ENCODE results near the gene CORO2A.
"Not testable (repeated sequence)": the region's sequence is repeated elsewhere in the genome, so short reads cannot be mapped to it uniquely, and the experiment has no call there.

The CORO2A gene

DNA sequence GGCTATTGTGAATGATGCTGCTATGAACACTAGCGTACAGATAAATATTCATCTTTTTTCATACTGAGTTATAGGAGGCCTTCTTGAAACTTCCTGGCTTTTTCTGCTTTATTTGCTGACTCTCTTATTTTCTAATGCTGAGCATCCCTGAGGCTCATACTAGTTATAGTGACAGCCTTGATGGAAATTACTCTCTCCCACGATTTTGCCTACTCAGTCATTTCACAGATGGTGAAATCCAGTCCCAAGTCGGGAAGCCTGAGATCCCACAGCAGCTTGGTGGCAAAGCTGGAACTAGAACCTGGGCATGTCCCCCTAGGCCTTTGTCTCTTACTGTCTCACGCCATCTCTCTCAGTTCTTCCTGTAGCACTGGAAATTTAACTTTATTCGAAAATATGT is 113.5 kb downstream of the CORO2A start:
- WGBS, result 92% methylated on average over 3 of the region's 5 CpGs
- Histone ChIP-seq H3K27ac (ENCODE audit: low read depth, low read length) (no peak overlapping the region), H3K4me3 (ENCODE audit: low read length) (no peak overlapping the region), H3K36me3 (ENCODE audit: insufficient read depth, low read length) (peaks cover 48% of the 10 kb centered on the region), H3K4me1 (ENCODE audit: insufficient read depth, low read length) (peaks cover 12% of the 10 kb centered on the region; the same call in 1 of the 2 replicates), H3K9ac (ENCODE audit: low read depth, low read length) (no peak overlapping the region), H3K27me3 (ENCODE audit: insufficient read depth, low read length) (no peaks in the 10 kb centered on the region), H3K9me3 (ENCODE audit: insufficient read depth, low read depth, low read length) (no peaks in the 10 kb centered on the region)

DNA sequence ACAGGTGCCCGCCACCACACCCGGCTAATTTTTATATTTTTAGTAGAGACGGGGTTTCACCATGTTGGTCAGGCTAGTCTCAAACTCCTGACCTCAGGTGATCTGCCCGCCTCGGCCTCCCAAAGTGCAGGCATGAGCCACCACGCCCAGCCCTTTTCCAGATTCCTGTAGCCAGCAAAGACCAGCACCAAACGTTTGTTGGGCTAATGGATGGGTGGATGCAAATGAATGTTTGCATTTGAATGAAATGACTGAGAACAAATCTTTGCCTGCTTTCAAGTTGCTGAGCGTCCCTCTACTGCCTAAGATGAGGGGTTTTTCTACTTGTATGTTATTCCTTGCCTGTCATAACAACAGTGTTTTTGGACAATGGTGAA is 115.9 kb downstream of the CORO2A start:
- H3K9ac ChIP-seq (ENCODE audit: low read depth, low read length); H3K27me3 ChIP-seq (ENCODE audit: insufficient read depth, low read length); H3K4me3 ChIP-seq (ENCODE audit: low read length); H3K9me3 ChIP-seq (ENCODE audit: insufficient read depth, low read depth, low read length): not testable (repeated sequence)
- peaks cover 12% of the 10 kb centered on the region; the same call in 1 of the 2 replicates for H3K4me1 ChIP-seq (ENCODE audit: insufficient read depth, low read length)
- 53% methylated on average over 8 of the region's 8 CpGs for WGBS
- H3K36me3 ChIP-seq (ENCODE audit: insufficient read depth, low read length), result peaks cover 25% of the 10 kb centered on the region
- H3K27ac ChIP-seq (ENCODE audit: low read depth, low read length), result 0 out of 2 replicates have a peak overlapping the region, but pooled peaks have one; percentile 32

DNA sequence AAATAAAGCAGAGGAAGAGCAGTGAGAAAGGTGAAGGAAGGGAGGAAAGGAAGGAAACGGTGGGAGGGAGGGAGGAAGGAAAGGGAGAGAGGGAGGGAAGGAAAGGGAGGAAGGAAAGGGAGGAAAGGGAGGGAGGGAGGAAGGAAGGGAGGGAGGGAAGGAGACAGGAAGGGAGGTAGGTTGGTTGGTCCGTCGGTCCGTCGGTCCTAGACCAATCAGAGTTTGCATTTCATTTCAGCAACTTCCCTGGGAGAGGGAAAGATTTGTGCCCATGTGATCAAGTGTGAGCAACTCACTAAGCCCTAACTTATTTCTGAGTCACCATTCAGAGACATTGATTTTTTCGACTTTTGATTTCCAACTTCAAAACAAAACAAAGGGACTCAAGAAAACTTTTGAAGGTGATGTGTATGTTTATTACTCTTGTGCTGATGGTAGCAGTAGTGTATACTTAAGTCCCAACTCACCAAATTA is 117.1 kb downstream of the CORO2A start:
- H3K27ac ChIP-seq (ENCODE audit: low read depth, low read length), result no peak overlapping the region
- no peaks in the 10 kb centered on the region for H3K27me3 ChIP-seq (ENCODE audit: insufficient read depth, low read length)
- H3K4me1 ChIP-seq (ENCODE audit: insufficient read depth, low read length), result peaks cover 12% of the 10 kb centered on the region; the same call in 1 of the 2 replicates
- 80% methylated on average over 6 of the region's 6 CpGs for WGBS
- H3K4me3 ChIP-seq (ENCODE audit: low read length), result no peak overlapping the region
- H3K9ac ChIP-seq (ENCODE audit: low read depth, low read length), result no peak overlapping the region
- peaks cover 14% of the 10 kb centered on the region for H3K36me3 ChIP-seq (ENCODE audit: insufficient read depth, low read length)
- no peaks in the 10 kb centered on the region for H3K9me3 ChIP-seq (ENCODE audit: insufficient read depth, low read depth, low read length)

DNA sequence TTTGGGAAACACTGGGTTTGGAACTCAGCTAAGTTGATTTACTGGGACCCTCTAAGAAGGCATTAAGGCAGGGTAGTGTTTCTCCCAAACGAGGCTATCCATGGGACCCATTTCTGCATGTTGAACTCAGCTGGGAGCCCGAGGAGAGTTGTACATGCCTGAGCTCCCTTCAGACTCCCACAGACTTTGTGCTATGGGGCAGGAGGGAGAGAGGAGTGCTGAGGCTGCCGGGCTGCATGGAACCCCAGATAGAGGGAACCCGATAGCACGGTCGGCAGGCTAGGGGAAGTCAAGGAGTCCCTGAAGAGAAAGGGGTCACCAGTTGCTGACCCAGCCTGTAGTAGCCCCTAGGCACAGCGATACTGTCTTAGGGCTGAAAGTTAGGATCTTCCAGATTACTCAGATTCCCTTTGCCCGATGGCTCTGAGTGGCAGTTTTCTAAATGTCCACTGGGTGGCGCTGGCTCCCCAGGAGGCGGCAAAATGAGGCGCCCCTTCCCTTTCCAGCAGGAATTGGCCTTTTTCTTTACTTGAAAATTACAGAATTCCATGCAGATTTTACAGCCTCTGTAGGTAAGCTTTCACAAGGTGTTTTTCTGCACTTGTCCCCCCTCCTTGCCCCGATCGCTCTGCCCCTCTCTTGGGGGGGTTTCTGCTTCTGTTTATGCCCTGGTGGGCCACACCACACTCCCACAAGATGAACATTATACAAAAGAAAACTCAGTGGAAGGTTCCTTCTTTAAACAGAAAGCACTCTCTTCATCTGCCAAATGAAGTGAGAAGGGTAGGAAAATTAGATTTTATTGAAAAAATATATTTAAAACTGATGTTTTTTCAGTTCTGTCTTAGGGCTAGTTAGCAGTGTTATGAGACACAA is 118.1 kb downstream of the CORO2A start:
- Histone ChIP-seq H3K4me3 (ENCODE audit: low read length) (no peak overlapping the region), H3K27ac (ENCODE audit: low read depth, low read length) (no peak overlapping the region), H3K9me3 (ENCODE audit: insufficient read depth, low read depth, low read length) (no peaks in the 10 kb centered on the region), H3K36me3 (ENCODE audit: insufficient read depth, low read length) (peaks cover 14% of the 10 kb centered on the region; the same call in 1 of the 2 replicates), H3K4me1 (ENCODE audit: insufficient read depth, low read length) (peaks cover 12% of the 10 kb centered on the region; the same call in 1 of the 2 replicates), H3K27me3 (ENCODE audit: insufficient read depth, low read length) (no peaks in the 10 kb centered on the region), H3K9ac (ENCODE audit: low read depth, low read length) (no peak overlapping the region)
- 25% methylated on average over 13 of the region's 13 CpGs for WGBS

DNA sequence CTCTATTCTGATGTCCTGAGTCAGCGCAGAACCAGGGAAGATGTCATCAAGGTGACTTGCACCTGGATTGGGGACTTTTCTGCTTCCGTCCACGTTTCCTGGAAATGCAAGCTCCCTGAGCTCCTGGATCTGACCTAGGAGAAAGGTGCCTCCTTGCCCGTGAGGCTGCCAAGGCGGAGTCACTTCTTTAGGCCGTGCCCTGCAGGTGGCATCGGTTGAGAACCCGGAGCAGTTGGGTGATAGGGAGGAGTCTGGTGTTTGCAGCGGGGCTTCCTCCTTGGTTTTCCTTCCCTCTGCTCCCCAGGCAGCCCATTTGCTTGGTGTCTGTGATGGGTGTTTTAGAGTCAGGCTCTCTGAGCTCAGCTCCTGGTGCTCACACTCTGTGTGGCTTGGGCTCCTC is 120.7 kb downstream of the CORO2A start:
- no peak overlapping the region for H3K9ac ChIP-seq (ENCODE audit: low read depth, low read length)
- 92% methylated on average over 9 of the region's 9 CpGs for WGBS
- H3K4me3 ChIP-seq (ENCODE audit: low read length), result no peak overlapping the region

More for the DNA sequence above, 120.7 kb downstream of the CORO2A start:
- H3K27me3 ChIP-seq (ENCODE audit: insufficient read depth, low read length), result no peaks in the 10 kb centered on the region
- no peak overlapping the region for H3K27ac ChIP-seq (ENCODE audit: low read depth, low read length)
- no peaks in the 10 kb centered on the region for H3K9me3 ChIP-seq (ENCODE audit: insufficient read depth, low read depth, low read length)
- no peaks in the 10 kb centered on the region for H3K36me3 ChIP-seq (ENCODE audit: insufficient read depth, low read length)
- H3K4me1 ChIP-seq (ENCODE audit: insufficient read depth, low read length), result peaks cover 10% of the 10 kb centered on the region; the same call in 1 of the 2 replicates
